ENCODE measurements around the gene HSPA12A.
A peak's percentile ranks its signal among the peaks of the same experiment; 100 is the strongest.

Gene HSPA12A

GRCh38 chr10:116663342-116663741, 79.0 kb downstream of the HSPA12A start:
- WGBS, 2 donors (ENCODE audit: extremely low coverage in 2 of 2, insufficient read length in 2 of 2, insufficient replicate concordance in 1 of 2): no CpG with 5 or more reads among the region's 7 CpGs
- no peak overlapping the region for H2BK5ac ChIP-seq (ENCODE audit: low read length)
- H3K23ac ChIP-seq (ENCODE audit: low read depth, low read length, poor library complexity): no peak overlapping the region
- H3K4me3 ChIP-seq (ENCODE audit: low read length in 2 of 2): no peak overlapping the region
- H3K14ac ChIP-seq (ENCODE audit: low read length): no peak overlapping the region
- H2BK12ac ChIP-seq (ENCODE audit: low read length): no peak overlapping the region
- no peak overlapping the region for H2BK15ac ChIP-seq (ENCODE audit: low read length)
- H4K91ac ChIP-seq (ENCODE audit: low read depth, low read length, poor library complexity): no peak overlapping the region
- no peak overlapping the region for H3K9ac ChIP-seq (ENCODE audit: low read depth, low read length, poor library complexity)
- H2BK120ac ChIP-seq (ENCODE audit: low read depth, low read length): no peak overlapping the region
- H3K4me2 ChIP-seq (ENCODE audit: insufficient read depth, low read length, poor library complexity, severe bottlenecking): no peak overlapping the region
- no peak overlapping the region for H4K8ac ChIP-seq (ENCODE audit: low read depth, low read length)
- no peak overlapping the region for H3K4ac ChIP-seq (ENCODE audit: low read length)
- no peak for DNase-seq (ENCODE audit: low spot score)
- H3K27ac ChIP-seq (replicated peaks; ENCODE audit: low read length): no peak overlapping the region
- H2AK5ac ChIP-seq (ENCODE audit: low read depth, low read length): no peak overlapping the region
- peaks cover 0 to 22% (median 0%) of the 10 kb centered on the region in 3 experiments for H3K27me3 ChIP-seq (ENCODE audit: control insufficient read depth in 3 of 3, insufficient read depth in 3 of 3, low read depth in 1 of 3, low read length in 3 of 3)
- no peaks in the 10 kb centered on the region for H3K9me3 ChIP-seq (replicated peaks in 1 of 2; ENCODE audit: control insufficient read depth in 2 of 2, insufficient read depth in 1 of 2, low read depth in 1 of 2, low read length in 2 of 2)
- no peaks in the 10 kb centered on the region for H3K36me3 ChIP-seq (replicated peaks in 1 of 2; ENCODE audit: control insufficient read depth in 2 of 2, insufficient read depth in 2 of 2, low read length in 2 of 2)
- no peaks in the 10 kb centered on the region for H3K79me1 ChIP-seq (ENCODE audit: low read depth, low read length)
- H2AFZ ChIP-seq (ENCODE audit: low read length): no peak overlapping the region
- no peak overlapping the region for H3K18ac ChIP-seq (ENCODE audit: low read length)
- H3K4me1 ChIP-seq (ENCODE audit: control insufficient read depth in 2 of 2, insufficient read depth in 1 of 2, low read depth in 1 of 2, low read length in 2 of 2): peaks cover 0 to 2% of the 10 kb centered on the region in 2 donors

- H3K4me2 ChIP-seq (ENCODE audit: insufficient read depth, low read length, poor library complexity, severe bottlenecking): no peak overlapping the region
- no peak overlapping the region for H2AK5ac ChIP-seq (ENCODE audit: low read depth, low read length)
- peaks cover 0 to 1% of the 10 kb centered on the region in 2 donors for H3K4me1 ChIP-seq (ENCODE audit: control insufficient read depth in 2 of 2, insufficient read depth in 1 of 2, low read depth in 1 of 2, low read length in 2 of 2)
- no peaks in the 10 kb centered on the region for H3K9me3 ChIP-seq (replicated peaks in 1 of 2; ENCODE audit: control insufficient read depth in 2 of 2, insufficient read depth in 1 of 2, low read depth in 1 of 2, low read length in 2 of 2)
- H3K18ac ChIP-seq (ENCODE audit: low read length): peak overlapping the region; percentile 60
- no peak overlapping the region for H3K4ac ChIP-seq (ENCODE audit: low read length)
- no peak overlapping the region for H2BK15ac ChIP-seq (ENCODE audit: low read length)
- H2BK5ac ChIP-seq (ENCODE audit: low read length): no peak overlapping the region
- H3K27me3 ChIP-seq (ENCODE audit: control insufficient read depth in 3 of 3, insufficient read depth in 3 of 3, low read depth in 1 of 3, low read length in 3 of 3): peaks cover 0 to 9% (median 0%) of the 10 kb centered on the region in 3 experiments
- no peak overlapping the region for H4K91ac ChIP-seq (ENCODE audit: low read depth, low read length, poor library complexity)
- no peak overlapping the region for H3K9ac ChIP-seq (ENCODE audit: low read depth, low read length, poor library complexity)
- H3K4me3 ChIP-seq (ENCODE audit: low read length in 2 of 2): no peak overlapping the region
- H3K23ac ChIP-seq (ENCODE audit: low read depth, low read length, poor library complexity): no peak overlapping the region
- no peak overlapping the region for H3K27ac ChIP-seq (replicated peaks; ENCODE audit: low read length)
- H2BK120ac ChIP-seq (ENCODE audit: low read depth, low read length): no peak overlapping the region
- H2AFZ ChIP-seq (ENCODE audit: low read length): no peak overlapping the region
- no CpG with 5 or more reads among the region's 5 CpGs for WGBS, 2 donors (ENCODE audit: extremely low coverage in 2 of 2, insufficient read length in 2 of 2, insufficient replicate concordance in 1 of 2)
- H3K14ac ChIP-seq (ENCODE audit: low read length): no peak overlapping the region
- no peaks in the 10 kb centered on the region for H3K36me3 ChIP-seq (replicated peaks in 1 of 2; ENCODE audit: control insufficient read depth in 2 of 2, insufficient read depth in 2 of 2, low read length in 2 of 2)
- DNase-seq (ENCODE audit: low spot score): no peak
- H2BK12ac ChIP-seq (ENCODE audit: low read length): no peak overlapping the region
- no peak overlapping the region for H4K8ac ChIP-seq (ENCODE audit: low read depth, low read length)
- H3K79me1 ChIP-seq (ENCODE audit: low read depth, low read length): no peaks in the 10 kb centered on the region
Measured at GRCh38 chr10:116660860-116661259, 81.5 kb downstream of the HSPA12A start.

- H4K8ac ChIP-seq (ENCODE audit: low read depth, low read length): no peak overlapping the region
- no peak overlapping the region for H3K18ac ChIP-seq (ENCODE audit: low read length)
- no peak overlapping the region for H2BK12ac ChIP-seq (ENCODE audit: low read length)
- H3K27me3 ChIP-seq (ENCODE audit: control insufficient read depth in 3 of 3, insufficient read depth in 3 of 3, low read depth in 1 of 3, low read length in 3 of 3): peaks cover 0 to 4% (median 0%) of the 10 kb centered on the region in 3 experiments
- H4K91ac ChIP-seq (ENCODE audit: low read depth, low read length, poor library complexity): no peak overlapping the region
- H3K4me1 ChIP-seq (ENCODE audit: control insufficient read depth in 2 of 2, insufficient read depth in 1 of 2, low read depth in 1 of 2, low read length in 2 of 2): no peaks in the 10 kb centered on the region
- H3K14ac ChIP-seq (ENCODE audit: low read length): no peak overlapping the region
- no peak overlapping the region for H3K27ac ChIP-seq (replicated peaks; ENCODE audit: low read length)
- no peak overlapping the region for H3K4me3 ChIP-seq (ENCODE audit: low read length in 2 of 2)
- H2AK5ac ChIP-seq (ENCODE audit: low read depth, low read length): no peak overlapping the region
- no peak overlapping the region for H3K23ac ChIP-seq (ENCODE audit: low read depth, low read length, poor library complexity)
- no peak overlapping the region for H3K4me2 ChIP-seq (ENCODE audit: insufficient read depth, low read length, poor library complexity, severe bottlenecking)
- H2BK120ac ChIP-seq (ENCODE audit: low read depth, low read length): no peak overlapping the region
- H3K36me3 ChIP-seq (replicated peaks in 1 of 2; ENCODE audit: control insufficient read depth in 2 of 2, insufficient read depth in 2 of 2, low read length in 2 of 2): no peaks in the 10 kb centered on the region
- no peak overlapping the region for H3K4ac ChIP-seq (ENCODE audit: low read length)
- H2AFZ ChIP-seq (ENCODE audit: low read length): no peak overlapping the region
- H3K79me1 ChIP-seq (ENCODE audit: low read depth, low read length): no peaks in the 10 kb centered on the region
- no peak overlapping the region for H2BK5ac ChIP-seq (ENCODE audit: low read length)
- DNase-seq (ENCODE audit: low spot score): no peak
- no peak overlapping the region for H2BK15ac ChIP-seq (ENCODE audit: low read length)
- no CpG with 5 or more reads among the region's 10 CpGs for WGBS, 2 donors (ENCODE audit: extremely low coverage in 2 of 2, insufficient read length in 2 of 2, insufficient replicate concordance in 1 of 2)
- no peak overlapping the region for H3K9ac ChIP-seq (ENCODE audit: low read depth, low read length, poor library complexity)
- no peaks in the 10 kb centered on the region for H3K9me3 ChIP-seq (replicated peaks in 1 of 2; ENCODE audit: control insufficient read depth in 2 of 2, insufficient read depth in 1 of 2, low read depth in 1 of 2, low read length in 2 of 2)
Measured at GRCh38 chr10:116659049-116659670, 83.2 kb downstream of the HSPA12A start.

GRCh38 chr10:116657863-116658551, 84.4 kb downstream of the HSPA12A start:
- H3K36me3 ChIP-seq (replicated peaks in 1 of 2; ENCODE audit: control insufficient read depth in 2 of 2, insufficient read depth in 2 of 2, low read length in 2 of 2): no peaks in the 10 kb centered on the region
- H2AFZ ChIP-seq (ENCODE audit: low read length): no peak overlapping the region
- no CpG with 5 or more reads among the region's 5 CpGs for WGBS, 2 donors (ENCODE audit: extremely low coverage in 2 of 2, insufficient read length in 2 of 2, insufficient replicate concordance in 1 of 2)
- no peak overlapping the region for H2AK5ac ChIP-seq (ENCODE audit: low read depth, low read length)
- H2BK12ac ChIP-seq (ENCODE audit: low read length): no peak overlapping the region
- H3K9me3 ChIP-seq (replicated peaks in 1 of 2; ENCODE audit: control insufficient read depth in 2 of 2, insufficient read depth in 1 of 2, low read depth in 1 of 2, low read length in 2 of 2): no peaks in the 10 kb centered on the region
- no peaks in the 10 kb centered on the region for H3K4me1 ChIP-seq (ENCODE audit: control insufficient read depth in 2 of 2, insufficient read depth in 1 of 2, low read depth in 1 of 2, low read length in 2 of 2)
- DNase-seq (ENCODE audit: low spot score): no peak
- H3K79me1 ChIP-seq (ENCODE audit: low read depth, low read length): no peaks in the 10 kb centered on the region
- H3K14ac ChIP-seq (ENCODE audit: low read length): no peak overlapping the region
- no peak overlapping the region for H2BK120ac ChIP-seq (ENCODE audit: low read depth, low read length)
- H3K27ac ChIP-seq (replicated peaks; ENCODE audit: low read length): no peak overlapping the region
- no peak overlapping the region for H3K9ac ChIP-seq (ENCODE audit: low read depth, low read length, poor library complexity)
- H2BK15ac ChIP-seq (ENCODE audit: low read length): no peak overlapping the region
- no peak overlapping the region for H3K18ac ChIP-seq (ENCODE audit: low read length)
- no peak overlapping the region for H3K4me3 ChIP-seq (ENCODE audit: low read length in 2 of 2)
- H4K8ac ChIP-seq (ENCODE audit: low read depth, low read length): no peak overlapping the region
- no peak overlapping the region for H3K23ac ChIP-seq (ENCODE audit: low read depth, low read length, poor library complexity)
- no peak overlapping the region for H3K4me2 ChIP-seq (ENCODE audit: insufficient read depth, low read length, poor library complexity, severe bottlenecking)
- no peaks in the 10 kb centered on the region for H3K27me3 ChIP-seq (ENCODE audit: control insufficient read depth in 3 of 3, insufficient read depth in 3 of 3, low read depth in 1 of 3, low read length in 3 of 3)
- H3K4ac ChIP-seq (ENCODE audit: low read length): no peak overlapping the region
- H2BK5ac ChIP-seq (ENCODE audit: low read length): no peak overlapping the region
- no peak overlapping the region for H4K91ac ChIP-seq (ENCODE audit: low read depth, low read length, poor library complexity)

Measured in neuronal stem cell (in vitro differentiated cells).